ENCODE data around the gene PC.

Gene PC

GRCh38 chr11:66915866-66916265 lies 42.3 kb downstream of the PC start:
- DNase-seq (ENCODE audit: insufficient read length, low spot score): no peak
- FAIRE-seq: no peak
- TF ChIP-seq TAF1 (IDR thresholded peaks at IDR 0.05; ENCODE audit: low read depth, low read length) (no peak), SPI1 (IDR thresholded peaks at IDR 0.05; ENCODE audit: low read depth, low read length) (no peak)

- TF ChIP-seq SPI1 (IDR thresholded peaks at IDR 0.05; ENCODE audit: low read depth, low read length): no peak
- TF ChIP-seq POLR2AphosphoS5 (IDR thresholded peaks at IDR 0.05; ENCODE audit: low read depth, low read length): no peak
- no peak for TF ChIP-seq TAF1 (IDR thresholded peaks at IDR 0.05; ENCODE audit: low read depth, low read length)
- no peak for TF ChIP-seq POLR2A (IDR thresholded peaks at IDR 0.05; ENCODE audit: low read depth, low read length)
- no peak for TF ChIP-seq POU2F2 (IDR thresholded peaks at IDR 0.05; ENCODE audit: low read depth, low read length)
- TF ChIP-seq PAX5 (IDR thresholded peaks at IDR 0.05; ENCODE audit: insufficient read depth, low read length, severe bottlenecking): no peak
- DNase-seq (ENCODE audit: insufficient read length, low spot score) (no peak), FAIRE-seq (no peak)
Observed at GRCh38 chr11:66915046-66915832, 42.9 kb downstream of the PC start.

GRCh38 chr11:66914505-66914904 lies 43.7 kb downstream of the PC start:
- DNase-seq (ENCODE audit: insufficient read length, low spot score) (no peak), FAIRE-seq (no peak)
- TF ChIP-seq TAF1 (IDR thresholded peaks at IDR 0.05; ENCODE audit: low read depth, low read length): no peak
- no peak for TF ChIP-seq POLR2AphosphoS5 (IDR thresholded peaks at IDR 0.05; ENCODE audit: low read depth, low read length)
- TF ChIP-seq SPI1 (IDR thresholded peaks at IDR 0.05; ENCODE audit: low read depth, low read length): no peak
- TF ChIP-seq POU2F2 (IDR thresholded peaks at IDR 0.05; ENCODE audit: low read depth, low read length): no peak
- TF ChIP-seq POLR2A (IDR thresholded peaks at IDR 0.05; ENCODE audit: low read depth, low read length): no peak
- TF ChIP-seq PAX5 (IDR thresholded peaks at IDR 0.05; ENCODE audit: insufficient read depth, low read length, severe bottlenecking): no peak

- FAIRE-seq: no peak
- no peak for DNase-seq (ENCODE audit: insufficient read length, low spot score)
- TF ChIP-seq PAX5 (IDR thresholded peaks at IDR 0.05; ENCODE audit: insufficient read depth, low read length, severe bottlenecking) (no peak), POU2F2 (IDR thresholded peaks at IDR 0.05; ENCODE audit: low read depth, low read length) (no peak), POLR2AphosphoS5 (IDR thresholded peaks at IDR 0.05; ENCODE audit: low read depth, low read length) (no peak), TAF1 (IDR thresholded peaks at IDR 0.05; ENCODE audit: low read depth, low read length) (no peak), SPI1 (IDR thresholded peaks at IDR 0.05; ENCODE audit: low read depth, low read length) (no peak), POLR2A (IDR thresholded peaks at IDR 0.05; ENCODE audit: low read depth, low read length) (no peak)
Observed at GRCh38 chr11:66912911-66913310, 45.3 kb downstream of the PC start.

- no peak for TF ChIP-seq POU2F2 (IDR thresholded peaks at IDR 0.05; ENCODE audit: low read depth, low read length)
- no peak for TF ChIP-seq POLR2A (IDR thresholded peaks at IDR 0.05; ENCODE audit: low read depth, low read length)
- TF ChIP-seq POLR2AphosphoS5 (IDR thresholded peaks at IDR 0.05; ENCODE audit: low read depth, low read length): no peak
- no peak for TF ChIP-seq PAX5 (IDR thresholded peaks at IDR 0.05; ENCODE audit: insufficient read depth, low read length, severe bottlenecking)
- TF ChIP-seq SPI1 (IDR thresholded peaks at IDR 0.05; ENCODE audit: low read depth, low read length): no peak
- TF ChIP-seq TAF1 (IDR thresholded peaks at IDR 0.05; ENCODE audit: low read depth, low read length): no peak
- no peak for FAIRE-seq
- no peak for DNase-seq (ENCODE audit: insufficient read length, low spot score)
Observed at GRCh38 chr11:66912361-66912760, 45.8 kb downstream of the PC start.

- FAIRE-seq: no peak
- no peak for DNase-seq (ENCODE audit: insufficient read length, low spot score)
- TF ChIP-seq TAF1 (IDR thresholded peaks at IDR 0.05; ENCODE audit: low read depth, low read length) (no peak), POU2F2 (IDR thresholded peaks at IDR 0.05; ENCODE audit: low read depth, low read length) (no peak), POLR2AphosphoS5 (IDR thresholded peaks at IDR 0.05; ENCODE audit: low read depth, low read length) (no peak), SPI1 (IDR thresholded peaks at IDR 0.05; ENCODE audit: low read depth, low read length) (no peak), PAX5 (IDR thresholded peaks at IDR 0.05; ENCODE audit: insufficient read depth, low read length, severe bottlenecking) (no peak), POLR2A (IDR thresholded peaks at IDR 0.05; ENCODE audit: low read depth, low read length) (no peak)
Observed at GRCh38 chr11:66910669-66911068, 47.5 kb downstream of the PC start.

GRCh38 chr11:66910016-66910415 lies 48.2 kb downstream of the PC start:
- TF ChIP-seq POU2F2 (IDR thresholded peaks at IDR 0.05; ENCODE audit: low read depth, low read length) (no peak), POLR2AphosphoS5 (IDR thresholded peaks at IDR 0.05; ENCODE audit: low read depth, low read length) (no peak), TAF1 (IDR thresholded peaks at IDR 0.05; ENCODE audit: low read depth, low read length) (no peak), POLR2A (IDR thresholded peaks at IDR 0.05; ENCODE audit: low read depth, low read length) (no peak), PAX5 (IDR thresholded peaks at IDR 0.05; ENCODE audit: insufficient read depth, low read length, severe bottlenecking) (no peak), SPI1 (IDR thresholded peaks at IDR 0.05; ENCODE audit: low read depth, low read length) (no peak)
- FAIRE-seq (no peak), DNase-seq (ENCODE audit: insufficient read length, low spot score) (no peak)

- DNase-seq (ENCODE audit: insufficient read length, low spot score) (no peak), FAIRE-seq (no peak)
- TF ChIP-seq PAX5 (IDR thresholded peaks at IDR 0.05; ENCODE audit: insufficient read depth, low read length, severe bottlenecking): no peak
- TF ChIP-seq POU2F2 (IDR thresholded peaks at IDR 0.05; ENCODE audit: low read depth, low read length): no peak
- no peak for TF ChIP-seq POLR2AphosphoS5 (IDR thresholded peaks at IDR 0.05; ENCODE audit: low read depth, low read length)
- TF ChIP-seq SPI1 (IDR thresholded peaks at IDR 0.05; ENCODE audit: low read depth, low read length): no peak
- no peak for TF ChIP-seq POLR2A (IDR thresholded peaks at IDR 0.05; ENCODE audit: low read depth, low read length)
- no peak for TF ChIP-seq TAF1 (IDR thresholded peaks at IDR 0.05; ENCODE audit: low read depth, low read length)
Observed at GRCh38 chr11:66909181-66909580, 49.0 kb downstream of the PC start.

- TF ChIP-seq POU2F2 (IDR thresholded peaks at IDR 0.05; ENCODE audit: low read depth, low read length) (no peak), PAX5 (IDR thresholded peaks at IDR 0.05; ENCODE audit: insufficient read depth, low read length, severe bottlenecking) (no peak), POLR2A (IDR thresholded peaks at IDR 0.05; ENCODE audit: low read depth, low read length) (no peak), TAF1 (IDR thresholded peaks at IDR 0.05; ENCODE audit: low read depth, low read length) (no peak), POLR2AphosphoS5 (IDR thresholded peaks at IDR 0.05; ENCODE audit: low read depth, low read length) (no peak), SPI1 (IDR thresholded peaks at IDR 0.05; ENCODE audit: low read depth, low read length) (no peak)
- no peak for DNase-seq (ENCODE audit: insufficient read length, low spot score)
- no peak for FAIRE-seq
Observed at GRCh38 chr11:66907751-66908630, 50.2 kb downstream of the PC start.

All from GM12891 (cell line).